H1 (cell line): Measurements from ENCODE around the gene KLF18. TPM values are rescaled to one million over a fixed set of nuclear protein-coding genes. Genes with fewer than 3 reads are reported as not detected.
A peak's percentile ranks its signal among the peaks of the same experiment; 100 is the strongest.

Experiments used
- CTCF ChIA-PET: fragments of 300-600 bp; sonication (Branson Sonifier 250); formaldehyde crosslinking; loops from one replicate; lab custom pipeline; 2021; ENCODE audit not compliant: partially characterized antibody; lab: Charles Lee
- POLR2A ChIA-PET: fragments of 300-600 bp; sonication (Branson Sonifier 250); formaldehyde crosslinking; loops from one replicate; lab custom pipeline; 2021; ENCODE audit warnings: inconsistent platforms; ENCODE audit not compliant: partially characterized antibody; lab: Charles Lee
- DNase-seq, 2 experiments: peaks; one replicate each; pipeline versions ENCODE4 v3.0.0 to v3.0.0-alpha.2; 2010 to 2022; ENCODE audit warnings: low spot score in 2 of 2, low read depth in 1 of 2, mixed read lengths in 1 of 2
- FAIRE-seq: peaks from 2 replicates; lab custom pipeline; 2011; peaks lifted over from hg19 to GRCh38; lab: Jason Lieb, UNC
- H2AFZ ChIP-seq: 2 replicates; pipeline ENCODE4 v1.8.1; 2012; ENCODE audit warnings: low read length, inconsistent platforms
- H2AK5ac ChIP-seq: 2 replicates; pipeline ENCODE4 v1.6.1; 2013; ENCODE audit warnings: low read depth, low read length
- H2BK120ac ChIP-seq: replicated peaks from 2 replicates; pipeline ENCODE3; 2013; ENCODE audit warnings: low read depth, low read length, inconsistent platforms
- H2BK12ac ChIP-seq: 2 replicates; pipeline ENCODE4 v1.6.1; 2013; ENCODE audit warnings: low read depth, low read length
- H2BK15ac ChIP-seq: 2 replicates; pipeline ENCODE4 v1.6.1; 2013; ENCODE audit warnings: low read length
- H2BK20ac ChIP-seq: 2 replicates; pipeline ENCODE4 v1.6.1; 2013; ENCODE audit warnings: low read length
- H2BK5ac ChIP-seq: 2 replicates; pipeline ENCODE4 v1.6.1; 2013; ENCODE audit warnings: low read depth, low read length
- H3K14ac ChIP-seq: 2 replicates; pipeline ENCODE4 v1.6.1; 2013; ENCODE audit warnings: inconsistent platforms; ENCODE audit not compliant: insufficient read length
- H3K18ac ChIP-seq: 2 replicates; pipeline ENCODE4 v1.6.1; 2013; ENCODE audit warnings: low read length; ENCODE audit errors: extremely low read depth
- H3K23ac ChIP-seq: 2 replicates; pipeline ENCODE4 v1.6.1; 2013; ENCODE audit warnings: inconsistent platforms; ENCODE audit not compliant: insufficient read length
- H3K23me2 ChIP-seq: 2 replicates; pipeline ENCODE4 v1.6.1; 2013; ENCODE audit warnings: low read depth, low read length
- H3K27ac ChIP-seq: 2 replicates; pipeline ENCODE4 v1.6.1; 2011; ENCODE audit warnings: low read depth, low read length, inconsistent platforms
- H3K27me3 ChIP-seq, 4 experiments: replicated peaks in 1 of 4; 1 replicate in 1 of 4; 2 replicates in 3 of 4; pipeline versions ENCODE4 v1.6.1 to v1.8.1; 2011 to 2013; ENCODE audit warnings: low read length in 3 of 4, mild to moderate bottlenecking in 3 of 4, inconsistent platforms in 2 of 4, mixed read lengths in 2 of 4, moderate library complexity in 1 of 4; ENCODE audit not compliant: control insufficient read depth in 3 of 4, insufficient read depth in 3 of 4; ENCODE audit errors: extremely low read depth in 1 of 4
- H3K36me3 ChIP-seq, 4 experiments: 2 replicates each; pipeline versions ENCODE4 v1.6.1 to v1.8.1; 2011 to 2013; ENCODE audit warnings: mild to moderate bottlenecking in 4 of 4, low read length in 3 of 4, moderate library complexity in 2 of 4, control low read depth in 1 of 4, inconsistent platforms in 1 of 4; ENCODE audit not compliant: insufficient read depth in 4 of 4, control insufficient read depth in 2 of 4
- H3K4ac ChIP-seq: replicated peaks from 2 replicates; pipeline ENCODE3; 2013; ENCODE audit warnings: low read length, low read depth, mixed read lengths, inconsistent platforms; ENCODE audit not compliant: insufficient read length
- H3K4me1 ChIP-seq, 4 experiments: replicated peaks in 1 of 4; 1 replicate in 1 of 4; 2 replicates in 3 of 4; pipeline versions ENCODE4 v1.6.1 to v1.8.1; 2011 to 2013; ENCODE audit warnings: low read length in 3 of 4, inconsistent platforms in 2 of 4, mixed read lengths in 1 of 4; ENCODE audit not compliant: insufficient read depth in 4 of 4, control insufficient read depth in 3 of 4
- H3K4me2 ChIP-seq, 2 experiments: 2 replicates each; pipeline versions ENCODE4 v1.6.1 to v1.8.1; 2011 to 2013; ENCODE audit warnings: low read depth in 2 of 2, low read length in 2 of 2, control low read depth in 1 of 2, inconsistent platforms in 1 of 2, mild to moderate bottlenecking in 1 of 2; ENCODE audit not compliant: insufficient read depth in 1 of 2
- H3K4me3 ChIP-seq, 4 experiments: fragments of 200-600, 300-600 bp in 1 of 4; sonication (generic), shearing (Covaris generic), sonication (Bioruptor Twin) in 1 of 4; 2 replicates each; pipeline versions ENCODE4 v1.5.1 to v1.8.1; 2011 to 2016; ENCODE audit warnings: low read length in 4 of 4, low read depth in 3 of 4, control low read depth in 2 of 4, inconsistent platforms in 2 of 4, mild to moderate bottlenecking in 2 of 4, mixed read lengths in 1 of 4, moderate library complexity in 1 of 4; ENCODE audit not compliant: insufficient read depth in 2 of 4; ENCODE audit errors: extremely low read depth in 1 of 4
- H3K56ac ChIP-seq: replicated peaks from 2 replicates; pipeline ENCODE3; 2013; ENCODE audit warnings: low read depth, mild to moderate bottlenecking, mixed read lengths, low read length, inconsistent platforms; ENCODE audit not compliant: insufficient read length
- H3K79me1 ChIP-seq: 2 replicates; pipeline ENCODE4 v1.6.1; 2013; ENCODE audit warnings: low read depth, low read length, control low read depth
- H3K79me2 ChIP-seq, 2 experiments: 2 replicates each; pipeline versions ENCODE4 v1.6.1 to v1.8.1; 2012 to 2013; ENCODE audit warnings: low read length in 2 of 2, mild to moderate bottlenecking in 2 of 2, inconsistent platforms in 1 of 2; ENCODE audit not compliant: insufficient read depth in 2 of 2, control insufficient read depth in 1 of 2
- H3K9ac ChIP-seq, 4 experiments: replicated peaks in 1 of 4; 1 replicate in 1 of 4; 2 replicates in 3 of 4; pipeline versions ENCODE4 v1.6.1 to v1.8.1; 2011 to 2013; ENCODE audit warnings: low read depth in 3 of 4, low read length in 3 of 4, control low read depth in 2 of 4, mild to moderate bottlenecking in 2 of 4, moderate library complexity in 2 of 4, inconsistent platforms in 1 of 4; ENCODE audit errors: extremely low read depth in 1 of 4
- H3K9me3 ChIP-seq, 2 experiments: 2 replicates each; pipeline versions ENCODE4 v1.6.1 to v1.8.1; 2012 to 2013; ENCODE audit warnings: mild to moderate bottlenecking in 2 of 2, moderate library complexity in 2 of 2, control low read depth in 1 of 2, inconsistent platforms in 1 of 2, low read depth in 1 of 2, low read length in 1 of 2, mixed read lengths in 1 of 2; ENCODE audit not compliant: insufficient read depth in 2 of 2
- H4K20me1 ChIP-seq, 2 experiments: replicated peaks in 1 of 2; 2 replicates each; pipeline versions ENCODE3 to v1.8.1; 2011 to 2013; ENCODE audit warnings: inconsistent platforms in 2 of 2, low read length in 2 of 2, mild to moderate bottlenecking in 1 of 2; ENCODE audit not compliant: insufficient read depth in 2 of 2, control insufficient read depth in 1 of 2
- H4K5ac ChIP-seq: 2 replicates; pipeline ENCODE4 v1.6.1; 2013; ENCODE audit warnings: low read length, low read depth, mixed read lengths, inconsistent platforms; ENCODE audit not compliant: insufficient read length
- H4K8ac ChIP-seq: 2 replicates; pipeline ENCODE4 v1.8.0; 2013; ENCODE audit warnings: mild to moderate bottlenecking, moderate library complexity, low read length, inconsistent platforms; ENCODE audit not compliant: insufficient read depth; ENCODE audit errors: extremely low read depth
- H4K91ac ChIP-seq: replicated peaks from 2 replicates; pipeline ENCODE3; 2013; ENCODE audit warnings: low read length, mixed read lengths, inconsistent platforms; ENCODE audit not compliant: insufficient read length
- CBX8 ChIP-seq: fragments of 300-800, 300-1000 bp; sonication (generic); IDR thresholded peaks from 2 replicates; pipeline ENCODE4 v1.7.1; 2016; ENCODE audit warnings: low read depth, low read length, borderline replicate concordance
- MAFK ChIP-seq: IDR thresholded peaks from 2 replicates; pipeline ENCODE4 v1.6.1; 2012; ENCODE audit warnings: low read depth, mild to moderate bottlenecking, improper control_type of control experiment, low read length
- NANOG ChIP-seq: IDR thresholded peaks from 2 replicates; pipeline ENCODE4 v1.6.1; 2011; ENCODE audit warnings: low read length, low read depth, mild to moderate bottlenecking, inconsistent platforms; ENCODE audit not compliant: insufficient read depth, poor library complexity, severe bottlenecking
- POLR2AphosphoS5 ChIP-seq: IDR thresholded peaks from 2 replicates; pipeline ENCODE4 v1.6.1; 2011; ENCODE audit warnings: low read depth, low read length
- RAD21 ChIP-seq, 2 experiments: IDR thresholded peaks in 1 of 2; conservative IDR thresholded peaks in 1 of 2; 2 replicates each; pipeline ENCODE4 v1.6.1; 2011; ENCODE audit warnings: low read depth in 2 of 2, low read length in 2 of 2, improper control_type of control experiment in 1 of 2, inconsistent platforms in 1 of 2, mild to moderate bottlenecking in 1 of 2, moderate library complexity in 1 of 2
- SIRT6 ChIP-seq: IDR thresholded peaks from one replicate; pipeline ENCODE4 v1.7.1; 2012; ENCODE audit warnings: low read length, inconsistent platforms
- WGBS, 2 experiments: shearing (Covaris generic) in 1 of 2; methylation state at CpG; one replicate each; pipeline versions ENCODE4 v1.1.6 to v1.1.7; 2013 to 2015; ENCODE audit warnings: low lambda C conversion rate in 2 of 2, mixed read lengths in 2 of 2, inconsistent platforms in 1 of 2, low coverage in 1 of 2, missing lambda C conversion rate in 1 of 2; ENCODE audit not compliant: insufficient replicate concordance in 2 of 2, insufficient coverage in 1 of 2, insufficient read length in 1 of 2; ENCODE audit errors: extremely low coverage in 1 of 2, missing lambda C conversion rate in 1 of 2; 5-methylcytosine and 5-hydroxymethylcytosine counted together
- polyA plus RNA-seq, 7 experiments: library from polyadenylated mRNA; depleted of rRNA in 3 of 7; stranded (reverse) in 5 of 7; unstranded in 2 of 7; fragments of >200 nt in 5 of 7; fragments of 200-250 nt in 2 of 7; gene quantifications; 1 replicate in 5 of 7; 2 replicates in 1 of 7; 4 replicates in 1 of 7; pipeline versions ENCODE4 v1.2.1 to v1.2.3, GENCODE V29; 2011 to 2013; ENCODE audit warnings: missing spikeins in 2 of 7, mixed read lengths in 2 of 7
- total RNA-seq: library from RNA; stranded (reverse); fragmentation: NEBNext Ultra II Directional; extraction: Animal tissue kit (Norgen Biotek cat#: 25700); gene quantifications from 2 replicates; pipeline ENCODE4 v1.2.1, GENCODE V29; 2021

KLF18 gene
- total and polyA plus RNA-seq, 2 of the 8 experiments (the other 6 are each of a cell fraction or from before 2014, with no cell fraction given), result 0.09 to 0.15 TPM

- Histone ChIP-seq H4K5ac (no peak overlapping the region), H3K36me3 (no peaks in the 10 kb centered on the region)
- FAIRE-seq, result no peak
These were observed 3.2 kb downstream of the KLF18 start for GRCh38 chr1:44138239-44138638.

More at GRCh38 chr1:44138239-44138638, 3.2 kb downstream of the KLF18 start:
- Histone ChIP-seq H2BK20ac (no peak overlapping the region), H3K79me1 (no peaks in the 10 kb centered on the region), H3K56ac (no peak overlapping the region), H2BK120ac (no peak overlapping the region), H3K4me1 (no peaks in the 10 kb centered on the region), H3K9ac (no peak overlapping the region), H4K8ac (no peak overlapping the region), H4K20me1 (no peaks in the 10 kb centered on the region), H3K23me2 (no peaks in the 10 kb centered on the region; the same call in 1 of the 2 replicates), H3K4me2 (no peak overlapping the region), H3K79me2 (no peaks in the 10 kb centered on the region), H2BK15ac (no peak overlapping the region), H2AK5ac (no peak overlapping the region), H3K27me3 (no peaks in the 10 kb centered on the region), H3K4me3 (no peak overlapping the region), H2BK12ac (no peak overlapping the region), H2AFZ (no peak overlapping the region), H3K23ac (no peak overlapping the region), H4K91ac (no peak overlapping the region), H3K18ac (no peak overlapping the region), H3K14ac (no peak overlapping the region), H3K27ac (no peak overlapping the region), H3K9me3 (no peaks in the 10 kb centered on the region), H3K4ac (no peak overlapping the region), H2BK5ac (no peak overlapping the region)
- 93% methylated on average over 3 of the region's 3 CpGs; no CpG with 5 or more reads in 1 of the 2 experiments for WGBS, 2 experiments
- POLR2A ChIA-PET, result no interaction called here
- peak in 1 of 2 experiments; percentile 20 for DNase-seq
- TF ChIP-seq NANOG (no peak), SIRT6 (no peak), POLR2AphosphoS5 (no peak), CBX8 (no peak), RAD21 (IDR thresholded peaks at IDR 0.05 in 1 of 2, conservative IDR thresholded peaks at IDR 0.05 in 1 of 2; ENCODE audit: low read depth in 2 of 2, low read length in 2 of 2) (no peak), MAFK (no peak)
- CTCF ChIA-PET, result interaction anchor here (0.6 to 2.8 kb wide), 2 partner anchors 35 to 557 kb away, joined by 4 to 9 read pairs; no protein-coding TSS in a partner anchor
